H1 (cell line): ENCODE data around the gene WNT11. TPM values are rescaled to one million over a fixed set of nuclear protein-coding genes. Genes with fewer than 3 reads are reported as not detected.

ENCODE experiments used
- CHD1 ChIP-seq: IDR thresholded peaks from 2 replicates; pipeline ENCODE4 v1.6.1; 2012; ENCODE audit warnings: low read depth, low read length, improper control_type of control experiment
- CHD2 ChIP-seq: IDR thresholded peaks from 2 replicates; pipeline ENCODE4 v1.6.1; 2012; ENCODE audit warnings: low read length, improper control_type of control experiment
- POU5F1 ChIP-seq: IDR thresholded peaks from 2 replicates; pipeline ENCODE4 v1.6.1; 2011; ENCODE audit warnings: low read depth, mild to moderate bottlenecking, low read length, moderate library complexity
- TBP ChIP-seq: IDR thresholded peaks from 2 replicates; pipeline ENCODE4 v1.6.1; 2011; ENCODE audit warnings: low read depth, low read length, improper control_type of control experiment
- polyA plus RNA-seq, 7 experiments: library from polyadenylated mRNA; depleted of rRNA in 3 of 7; stranded (reverse) in 5 of 7; unstranded in 2 of 7; fragments of >200 nt in 5 of 7; fragments of 200-250 nt in 2 of 7; gene quantifications; 1 replicate in 5 of 7; 2 replicates in 1 of 7; 4 replicates in 1 of 7; pipeline versions ENCODE4 v1.2.1 to v1.2.3, GENCODE V29; 2011 to 2013; ENCODE audit warnings: missing spikeins in 2 of 7, mixed read lengths in 2 of 7
- total RNA-seq: library from RNA; stranded (reverse); fragmentation: NEBNext Ultra II Directional; extraction: Animal tissue kit (Norgen Biotek cat#: 25700); gene quantifications from 2 replicates; pipeline ENCODE4 v1.2.1, GENCODE V29; 2021

Gene WNT11
- total and polyA plus RNA-seq, 2 of the 8 experiments (the other 6 are each of a cell fraction or from before 2014, with no cell fraction given), result 0.11 to 0.45 TPM

DNA sequence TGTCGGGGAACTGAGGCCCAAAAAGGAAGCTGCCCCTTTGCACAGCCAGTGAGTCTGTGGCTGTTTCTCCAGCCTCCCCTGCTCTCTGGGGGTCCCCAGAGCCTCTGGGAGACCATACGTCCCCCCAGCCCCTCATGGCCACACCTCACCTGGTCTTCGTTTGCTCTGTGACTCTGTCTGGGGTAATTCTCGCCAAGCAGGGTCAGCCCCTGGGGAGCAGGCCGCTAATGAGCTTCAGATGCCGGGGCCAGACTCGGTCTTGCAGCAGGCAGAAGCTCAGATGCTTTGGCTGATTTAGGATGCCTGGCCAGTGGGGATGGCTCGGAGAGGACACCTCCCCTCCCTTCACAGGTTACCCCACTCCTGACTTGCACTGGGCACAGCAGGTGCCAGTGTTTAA is 24.1 kb upstream of the WNT11 start (continued):
- no peak for TF ChIP-seq TBP
- TF ChIP-seq CHD1, result no peak
- TF ChIP-seq CHD2, result no peak
- TF ChIP-seq POU5F1, result no peak
